ES-I3 (cell line): ENCODE data around the gene SSBP2.

Source experiments
- H3K36me3 ChIP-seq: 2 replicates; pipeline ENCODE4 v1.6.1; 2013; ENCODE audit warnings: mild to moderate bottlenecking, low read length, control low read depth, moderate library complexity; ENCODE audit not compliant: insufficient read depth
- H3K4me1 ChIP-seq: 2 replicates; pipeline ENCODE4 v1.6.1; 2013; ENCODE audit warnings: mild to moderate bottlenecking, control low read depth, low read length; ENCODE audit not compliant: insufficient read depth
- H3K9ac ChIP-seq: 2 replicates; pipeline ENCODE4 v1.6.1; 2013; ENCODE audit warnings: low read depth, mild to moderate bottlenecking, low read length, moderate library complexity
- H3K9me3 ChIP-seq: 2 replicates; pipeline ENCODE4 v1.6.1; 2013; ENCODE audit warnings: mild to moderate bottlenecking, low read length, moderate library complexity; ENCODE audit not compliant: control insufficient read depth, insufficient read depth

Gene SSBP2

DNA sequence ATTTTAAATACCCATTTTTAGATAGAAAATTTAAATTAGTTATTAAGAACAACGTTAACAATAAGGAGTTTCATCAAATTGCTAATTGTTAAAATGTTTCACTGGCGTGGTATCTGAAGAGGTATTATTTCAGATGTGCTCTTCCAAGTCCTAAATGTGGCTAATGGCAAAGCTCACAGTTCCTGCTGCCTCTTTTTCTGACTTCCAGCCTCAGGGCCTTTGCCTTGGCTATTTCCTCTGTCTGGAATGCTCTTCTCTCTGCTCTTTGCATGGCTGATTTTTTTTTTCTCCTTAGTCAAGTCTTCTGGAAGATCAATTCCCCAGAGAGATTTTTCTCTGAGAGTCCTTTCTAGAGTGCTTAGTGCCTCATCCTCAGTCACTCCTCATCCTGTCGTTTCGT lies 9.6 kb upstream of the SSBP2 start:
- no peaks in the 10 kb centered on the region for H3K9me3 ChIP-seq
- H3K4me1 ChIP-seq = peaks cover 37% of the 10 kb centered on the region
- no peaks in the 10 kb centered on the region for H3K36me3 ChIP-seq
- no peak overlapping the region for H3K9ac ChIP-seq

GRCh38 chr5:81759632-81760005 lies 8.7 kb upstream of the SSBP2 start:
- Histone ChIP-seq H3K9ac (no peak overlapping the region), H3K9me3 (no peaks in the 10 kb centered on the region), H3K36me3 (no peaks in the 10 kb centered on the region), H3K4me1 (peaks cover 42% of the 10 kb centered on the region)

- Histone ChIP-seq H3K36me3 (no peaks in the 10 kb centered on the region), H3K9ac (no peak overlapping the region), H3K4me1 (peaks cover 64% of the 10 kb centered on the region), H3K9me3 (no peaks in the 10 kb centered on the region)
Observed at GRCh38 chr5:81757404-81757803, 6.5 kb upstream of the SSBP2 start.

- H3K9me3 ChIP-seq = no peaks in the 10 kb centered on the region
- peaks cover 65% of the 10 kb centered on the region for H3K4me1 ChIP-seq
- H3K36me3 ChIP-seq = no peaks in the 10 kb centered on the region
- H3K9ac ChIP-seq = no peak overlapping the region
Observed at GRCh38 chr5:81756016-81756415, 5.1 kb upstream of the SSBP2 start.

GRCh38 chr5:81755320-81755719 lies 4.4 kb upstream of the SSBP2 start:
- H3K9me3 ChIP-seq = no peaks in the 10 kb centered on the region
- H3K9ac ChIP-seq = no peak overlapping the region
- peaks cover 60% of the 10 kb centered on the region for H3K4me1 ChIP-seq
- no peaks in the 10 kb centered on the region for H3K36me3 ChIP-seq

- no peaks in the 10 kb centered on the region for H3K9me3 ChIP-seq
- no peaks in the 10 kb centered on the region for H3K36me3 ChIP-seq
- no peak overlapping the region for H3K9ac ChIP-seq
- H3K4me1 ChIP-seq = peaks cover 53% of the 10 kb centered on the region
Observed at GRCh38 chr5:81754621-81755020, 3.7 kb upstream of the SSBP2 start.

DNA sequence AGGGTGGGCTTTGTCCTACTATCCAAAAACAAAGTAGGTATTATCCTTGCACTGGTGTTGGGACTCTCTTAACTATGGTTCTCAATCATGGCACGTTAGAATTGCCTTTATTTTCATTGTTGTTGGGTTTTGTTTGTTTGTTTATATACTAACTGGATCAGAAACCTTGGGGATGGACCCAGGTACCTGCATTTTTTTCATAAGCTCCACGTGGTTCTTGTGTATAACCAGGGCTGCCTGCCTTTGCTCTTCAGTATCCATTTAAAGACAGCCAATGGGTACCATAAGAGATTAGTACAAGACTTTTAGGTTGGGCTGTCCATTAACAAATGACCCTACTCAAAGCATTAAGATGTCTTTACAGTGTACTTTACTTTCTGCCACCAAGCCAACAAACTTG lies 2.5 kb upstream of the SSBP2 start:
- H3K4me1 ChIP-seq = peaks cover 47% of the 10 kb centered on the region
- no peaks in the 10 kb centered on the region for H3K36me3 ChIP-seq
- no peak overlapping the region for H3K9ac ChIP-seq
- H3K9me3 ChIP-seq = no peaks in the 10 kb centered on the region

DNA sequence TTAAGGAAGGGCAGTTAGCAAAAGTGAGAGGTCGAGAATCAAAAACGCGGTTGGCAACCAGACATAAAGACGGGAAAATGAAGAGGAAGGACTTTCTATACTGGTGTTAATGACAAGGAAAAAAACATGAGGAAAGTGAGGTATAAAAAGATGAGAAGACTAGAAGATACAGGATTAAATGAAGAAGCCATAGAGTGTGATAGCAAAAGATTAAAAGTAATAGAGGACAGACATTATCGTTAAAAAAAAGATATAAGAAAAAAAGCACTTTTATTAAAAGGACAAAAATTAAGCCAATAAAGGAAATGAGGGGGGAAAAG lies 1.7 kb upstream of the SSBP2 start:
- H3K36me3 ChIP-seq = no peaks in the 10 kb centered on the region
- H3K9me3 ChIP-seq = no peaks in the 10 kb centered on the region
- H3K9ac ChIP-seq = peak overlapping the region; percentile 85; the same call in 1 of the 2 replicates
- peaks cover 47% of the 10 kb centered on the region for H3K4me1 ChIP-seq

DNA sequence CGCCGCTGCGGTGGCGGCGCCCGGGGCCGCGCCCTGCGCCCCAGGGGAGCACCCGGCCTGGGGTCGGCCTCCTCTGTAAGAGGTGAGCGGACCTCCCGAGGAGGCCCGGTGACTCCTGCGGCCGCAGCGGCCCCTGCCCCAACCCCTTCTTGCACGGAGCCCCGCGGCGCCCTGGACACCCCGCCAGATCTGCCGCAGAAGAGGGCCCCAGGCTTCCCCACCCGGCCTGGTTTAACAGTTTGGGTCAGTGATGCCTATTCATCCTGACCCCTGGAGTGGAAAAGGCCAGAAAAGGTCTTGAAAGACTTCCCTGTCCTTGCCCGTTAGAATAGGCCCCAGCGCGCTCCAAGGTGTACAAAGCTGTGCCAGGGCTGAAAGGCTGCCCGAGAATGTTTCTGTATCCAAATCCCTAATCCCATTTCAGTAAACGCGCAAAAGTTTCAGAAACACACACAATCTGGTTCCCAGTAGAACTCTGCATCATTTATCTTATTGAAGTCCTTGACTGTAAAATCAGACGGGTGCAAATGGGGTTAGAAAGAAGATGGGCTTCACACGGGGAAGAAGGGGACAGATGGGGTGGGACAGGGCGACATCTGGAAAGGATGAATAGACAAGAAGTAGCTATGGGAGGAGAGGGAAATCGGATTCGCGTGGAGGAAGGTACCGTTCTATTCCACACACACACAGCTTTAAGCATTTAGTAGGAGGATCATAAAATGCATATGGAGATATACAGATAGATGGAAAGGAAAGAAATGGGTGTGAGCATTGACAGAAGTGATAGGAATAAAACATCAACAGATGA lies 1.1 kb upstream of the SSBP2 start:
- no peaks in the 10 kb centered on the region for H3K36me3 ChIP-seq
- peak overlapping the region; percentile 85 for H3K9ac ChIP-seq
- peaks cover 47% of the 10 kb centered on the region for H3K4me1 ChIP-seq
- no peaks in the 10 kb centered on the region for H3K9me3 ChIP-seq

- H3K9me3 ChIP-seq = no peaks in the 10 kb centered on the region
- H3K4me1 ChIP-seq = peaks cover 31% of the 10 kb centered on the region
- peak overlapping the region; percentile 71 for H3K9ac ChIP-seq
- H3K36me3 ChIP-seq = no peaks in the 10 kb centered on the region
Observed at GRCh38 chr5:81750308-81751008, 439 bp downstream of the SSBP2 start.

GRCh38 chr5:81749561-81750307 lies 1.2 kb downstream of the SSBP2 start:
- Histone ChIP-seq H3K9ac (peak overlapping the region; percentile 36), H3K9me3 (no peaks in the 10 kb centered on the region), H3K36me3 (no peaks in the 10 kb centered on the region), H3K4me1 (peaks cover 27% of the 10 kb centered on the region)

GRCh38 chr5:81749192-81749560 lies 1.7 kb downstream of the SSBP2 start:
- Histone ChIP-seq H3K4me1 (peaks cover 22% of the 10 kb centered on the region), H3K36me3 (no peaks in the 10 kb centered on the region), H3K9ac (peak overlapping the region; percentile 36; the same call in 1 of the 2 replicates), H3K9me3 (no peaks in the 10 kb centered on the region)

- Histone ChIP-seq H3K36me3 (no peaks in the 10 kb centered on the region), H3K9me3 (no peaks in the 10 kb centered on the region), H3K9ac (no peak overlapping the region), H3K4me1 (peaks cover 15% of the 10 kb centered on the region)
Observed at GRCh38 chr5:81748556-81748955, 2.3 kb downstream of the SSBP2 start.

DNA sequence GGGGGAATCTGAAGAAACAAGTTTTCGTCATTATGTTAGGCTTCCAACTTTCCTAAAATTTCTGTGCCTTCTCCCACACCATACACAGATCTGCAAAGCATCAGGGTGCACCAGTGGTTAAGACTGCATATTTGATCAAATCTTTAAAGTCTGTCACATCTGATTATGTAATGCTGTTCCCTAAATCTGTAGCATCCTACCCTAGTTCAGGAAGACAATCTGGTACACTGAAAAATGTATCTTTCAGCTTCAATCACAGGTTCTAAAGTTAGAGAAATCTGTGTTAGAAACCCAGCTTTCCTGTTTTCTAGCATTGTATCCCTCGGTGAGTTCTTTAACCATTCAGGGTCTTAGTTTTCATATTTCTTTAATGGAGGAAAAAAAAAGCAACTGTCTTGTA lies 3.9 kb downstream of the SSBP2 start:
- Histone ChIP-seq H3K4me1 (peaks cover under 1% of the 10 kb centered on the region; the same call in 1 of the 2 replicates), H3K9ac (no peak overlapping the region), H3K36me3 (no peaks in the 10 kb centered on the region), H3K9me3 (no peaks in the 10 kb centered on the region)

DNA sequence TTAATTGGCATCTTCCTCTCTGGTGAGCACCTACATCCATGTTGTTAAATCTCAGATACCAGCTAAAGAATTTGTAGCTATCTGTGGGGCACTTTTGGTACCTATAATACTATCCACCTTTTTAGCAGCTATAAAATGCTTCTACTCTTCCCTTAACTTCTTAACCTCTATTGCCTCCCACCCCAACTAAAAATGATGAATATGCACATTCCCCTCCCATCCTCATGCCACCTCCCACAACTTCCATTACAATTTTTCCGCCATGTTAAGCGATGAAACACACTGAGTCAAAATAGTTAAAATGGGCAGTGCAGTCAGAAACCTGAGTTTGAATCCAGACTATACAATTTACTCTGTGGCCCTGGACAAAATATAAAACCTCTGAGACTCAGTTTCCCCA lies 10.1 kb downstream of the SSBP2 start:
- H3K9me3 ChIP-seq = no peaks in the 10 kb centered on the region
- H3K9ac ChIP-seq = no peak overlapping the region
- H3K4me1 ChIP-seq = no peaks in the 10 kb centered on the region
- no peaks in the 10 kb centered on the region for H3K36me3 ChIP-seq
